K562 (cell line): ENCODE measurements around the gene SLC1A7. TPM values are rescaled to one million over a fixed set of nuclear protein-coding genes. Genes with fewer than 3 reads are reported as not detected.
A peak's percentile ranks its signal among the peaks of the same experiment; 100 is the strongest.

Source experiments
- ATAC-seq: fragments of 200-7000 bp; cut with Tn5 transposase; 3 replicates; pipeline ENCODE4 v1.9.1; 2020; ENCODE audit warnings: moderate library complexity
- BruUV-seq: library from RNA; stranded (reverse); fragments of 400-500 nt; replicated peaks from 2 replicates; lab custom pipeline; 2021; lab: Mats Ljungman, UMichigan
- CTCF ChIA-PET: fragments of 300-600 bp; formaldehyde crosslinking; extraction: SDS; loops from one replicate; lab custom pipeline; 2021; ENCODE audit warnings: low intra/inter-chr PET ratio; lab: Yijun Ruan, JAX
- POLR2A ChIA-PET: fragments of 300-600, 350-650 bp; sonication (Branson Sonifier 250); formaldehyde crosslinking; extraction: SDS; loops from one replicate; lab custom pipeline; 2021; ENCODE audit warnings: antibody characterized with exemption, inconsistent platforms; lab: Yijun Ruan, JAX
- DNase-seq, 4 experiments: peaks; one replicate each; pipeline versions ENCODE4 v3.0.0 to v3.0.0-alpha.2; 2011 to 2018; ENCODE audit warnings: low spot score in 3 of 4, mixed read lengths in 3 of 4; ENCODE audit errors: extremely low read depth in 1 of 4
- FAIRE-seq: peaks from 2 replicates; lab custom pipeline; 2011; peaks lifted over from hg19 to GRCh38; lab: Jason Lieb, UNC
- H2AFZ ChIP-seq: 2 replicates; pipeline ENCODE4 v1.6.0; 2011; ENCODE audit warnings: low read depth, low read length, control low read depth, inconsistent platforms
- H3K27ac ChIP-seq: fragments of 200-600 bp; 3 replicates; pipeline ENCODE4 v1.8.0; 2011; ENCODE audit warnings: low read depth, mild to moderate bottlenecking, control low read depth, inconsistent platforms, low read length, moderate library complexity, mixed read lengths; ENCODE audit errors: extremely low read depth
- H3K27me3 ChIP-seq, 2 experiments: fragments of 300-600 bp in 1 of 2; 2 replicates in 1 of 2; 3 replicates in 1 of 2; pipeline versions ENCODE4 v1.6.0 to v1.8.0; 2011; ENCODE audit warnings: inconsistent platforms in 2 of 2, low read length in 2 of 2, mild to moderate bottlenecking in 1 of 2, mixed read lengths in 1 of 2, moderate library complexity in 1 of 2; ENCODE audit not compliant: control insufficient read depth in 2 of 2, insufficient read depth in 2 of 2
- H3K36me3 ChIP-seq: fragments of 300-600 bp; 3 replicates; pipeline ENCODE4 v1.8.0; 2011; ENCODE audit warnings: mild to moderate bottlenecking, low read length, inconsistent platforms; ENCODE audit not compliant: control insufficient read depth, insufficient read depth
- H3K4me1 ChIP-seq, 2 experiments: fragments of 200-600 bp in 1 of 2; replicated peaks in 1 of 2; 2 replicates in 1 of 2; 3 replicates in 1 of 2; pipeline versions ENCODE4 v1.5.1 to v1.8.0; 2011; ENCODE audit warnings: inconsistent platforms in 2 of 2, low read length in 2 of 2, mild to moderate bottlenecking in 1 of 2, mixed read lengths in 1 of 2, moderate library complexity in 1 of 2; ENCODE audit not compliant: control insufficient read depth in 2 of 2, insufficient read depth in 2 of 2
- H3K4me2 ChIP-seq: 2 replicates; pipeline ENCODE4 v1.6.1; 2011; ENCODE audit warnings: low read length, control low read depth, inconsistent platforms, mixed read lengths; ENCODE audit not compliant: insufficient read depth
- H3K4me3 ChIP-seq: fragments of 200-600 bp; sonication (generic), shearing (Covaris generic); 2 replicates; pipeline ENCODE4 v1.5.1; 2016; ENCODE audit warnings: control low read depth, inconsistent platforms
- H3K79me2 ChIP-seq: fragments of 200-600 bp; 3 replicates; pipeline ENCODE4 v1.8.0; 2011; ENCODE audit warnings: low read length, inconsistent platforms; ENCODE audit not compliant: control insufficient read depth, insufficient read depth
- H3K9ac ChIP-seq, 2 experiments: 2 replicates each; pipeline versions ENCODE4 v1.6.0 to v1.6.1; 2011; ENCODE audit warnings: low read depth in 2 of 2, low read length in 2 of 2, control low read depth in 1 of 2, inconsistent platforms in 1 of 2, mild to moderate bottlenecking in 1 of 2, mixed read lengths in 1 of 2; ENCODE audit not compliant: insufficient read depth in 1 of 2
- H3K9me1 ChIP-seq: one replicate; pipeline ENCODE4 v1.6.0; 2011; ENCODE audit warnings: inconsistent platforms, mild to moderate bottlenecking, low read length, moderate library complexity; ENCODE audit not compliant: control insufficient read depth, insufficient read depth
- H3K9me3 ChIP-seq: replicated peaks from 2 replicates; pipeline ENCODE4 v1.5.1; 2011; ENCODE audit warnings: low read depth, low read length, inconsistent platforms; ENCODE audit not compliant: control insufficient read depth, insufficient read depth
- H4K20me1 ChIP-seq: replicated peaks from 2 replicates; pipeline ENCODE4 v1.6.1; 2011; ENCODE audit warnings: low read length, inconsistent platforms, mixed read lengths; ENCODE audit not compliant: control insufficient read depth, insufficient read depth
- BRCA1 ChIP-seq, 2 experiments: fragments of 450-650 bp in 1 of 2; sonication (generic) in 1 of 2; formaldehyde crosslinking in 1 of 2; IDR thresholded peaks; 2 replicates each; pipeline versions ENCODE4 v1.5.0 to v1.6.1; 2017 to 2020; ENCODE audit warnings: mild to moderate bottlenecking in 1 of 2, missing genetic modification reagents in 1 of 2
- FOXJ2 ChIP-seq: fragments of 200-800 bp; sonication (Bioruptor generic); IDR thresholded peaks from 2 replicates; pipeline ENCODE4 v1.6.1; 2016; ENCODE audit warnings: missing genetic modification characterization, missing compliant biosample characterization
- FUS ChIP-seq: fragments of 200-400 bp; formaldehyde crosslinking; optimal IDR thresholded peaks from 2 replicates; pipeline ENCODE3; 2017; ENCODE audit warnings: low read depth, low read length
- HEY1 ChIP-seq: fragments of 250-450 bp; sonication (Bioruptor Pico); IDR thresholded peaks from 2 replicates; pipeline ENCODE4 v1.5.0; 2020; ENCODE audit warnings: mild to moderate bottlenecking, moderate library complexity, borderline replicate concordance
- HNRNPLL ChIP-seq: fragments of 200-400 bp; formaldehyde crosslinking; IDR thresholded peaks from 2 replicates; pipeline ENCODE4 v1.6.1; 2017; ENCODE audit warnings: low read length, low read depth, mild to moderate bottlenecking; ENCODE audit not compliant: poor library complexity, severe bottlenecking
- KLF6 ChIP-seq: fragments of 250-450 bp; sonication (Bioruptor Pico); IDR thresholded peaks from 2 replicates; pipeline ENCODE4 v1.4.0; 2020; ENCODE audit warnings: mild to moderate bottlenecking, moderate library complexity, borderline replicate concordance
- MED1 ChIP-seq: sonication (generic); formaldehyde crosslinking; IDR thresholded peaks from 2 replicates; pipeline ENCODE4 v1.8.1; 2023; ENCODE audit warnings: missing genetic modification reagents, borderline replicate concordance
- MEF2D ChIP-seq: conservative IDR thresholded peaks from 2 replicates; pipeline ENCODE4 v1.6.1; 2016; ENCODE audit warnings: low read depth, missing genetic modification characterization, missing compliant biosample characterization
- OTX1 ChIP-seq: fragments of 450-650 bp; formaldehyde crosslinking; IDR thresholded peaks from 2 replicates; pipeline ENCODE4 v1.4.0; 2022; ENCODE audit warnings: mild to moderate bottlenecking
- PHTF2 ChIP-seq: fragments of 250-450 bp; sonication (Bioruptor Pico); IDR thresholded peaks from 2 replicates; pipeline ENCODE4 v1.5.0; 2021; ENCODE audit warnings: mild to moderate bottlenecking
- SIN3A ChIP-seq, 2 experiments: fragments of 150-350 bp in 1 of 2; IDR thresholded peaks; 2 replicates each; pipeline ENCODE4 v1.6.1; 2011 to 2016; ENCODE audit warnings: borderline replicate concordance in 2 of 2, low read depth in 2 of 2, low read length in 2 of 2, mild to moderate bottlenecking in 2 of 2, moderate library complexity in 2 of 2; ENCODE audit not compliant: control insufficient read depth in 1 of 2
- TAL1 ChIP-seq: fragments of 450-650 bp; IDR thresholded peaks from 2 replicates; pipeline ENCODE4 v1.6.1; 2016; ENCODE audit warnings: mild to moderate bottlenecking
- ZKSCAN1 ChIP-seq: fragments of 150-350 bp; IDR thresholded peaks from 2 replicates; pipeline ENCODE4 v1.6.1; 2016; ENCODE audit warnings: low read depth, low read length
- ZNF133 ChIP-seq: fragments of 250-450 bp; sonication (Bioruptor Pico); IDR thresholded peaks from 2 replicates; pipeline ENCODE4 v1.4.0; 2020; ENCODE audit warnings: mild to moderate bottlenecking
- ZNF23 ChIP-seq: fragments of 250-450 bp; sonication (Bioruptor Pico); IDR thresholded peaks from 2 replicates; pipeline ENCODE4 v1.4.0; 2020; ENCODE audit warnings: mild to moderate bottlenecking
- ZNF408 ChIP-seq: fragments of 250-450 bp; sonication (Bioruptor Pico); IDR thresholded peaks from 2 replicates; pipeline ENCODE4 v1.4.0; 2020; ENCODE audit warnings: low read depth, mild to moderate bottlenecking, moderate library complexity
- ZNF41 ChIP-seq: fragments of 250-450 bp; sonication (Bioruptor Pico); conservative IDR thresholded peaks from 2 replicates; pipeline ENCODE4 v1.4.0; 2020; ENCODE audit warnings: mild to moderate bottlenecking
- WGBS: fragments of 100-300 bp; shearing (Covaris generic); methylation state at CpG from one replicate; pipeline ENCODE4 v1.1.6; 2016; ENCODE audit warnings: low coverage, mixed read lengths; ENCODE audit not compliant: insufficient coverage; ENCODE audit errors: missing lambda C conversion rate; 5-methylcytosine and 5-hydroxymethylcytosine counted together
- in situ Hi-C: fragments of 300-500 bp; cut with MboI; formaldehyde crosslinking; loops from 4 replicates; pipeline ENCODE4 v1.15.0; 2018; ENCODE audit warnings: inconsistent platforms, mixed read lengths
- intact Hi-C: fragments of 100-400 bp; cut with micrococcal nuclease; formaldehyde crosslinking; loops from 2 replicates; pipeline ENCODE4 v1.14.2; 2022
- polyA plus RNA-seq, 8 experiments: library from polyadenylated mRNA; depleted of rRNA in 4 of 8; stranded (reverse) in 5 of 8; unstranded in 3 of 8; fragments of >200 nt; fragmentation: Nextera tagmentation in 2 of 8; fragmentation: Illumina TruSeq in 1 of 8; extraction: Ambion mirVana in 2 of 8; extraction: Trizol in 1 of 8; gene quantifications; 2 replicates each; pipeline versions ENCODE4 v1.2.1 to v1.2.3, GENCODE V29; 2011 to 2014; ENCODE audit warnings: inconsistent platforms in 1 of 8, missing spikeins in 1 of 8
- total RNA-seq, 7 experiments: library from RNA; depleted of rRNA in 6 of 7; stranded (reverse); fragments of >200 nt in 6 of 7; fragmentation: Illumina TruSeq in 2 of 7; extraction: Trizol in 2 of 7; gene quantifications; 2 replicates each; pipeline versions ENCODE4 v1.2.1 to v1.2.3, GENCODE V29; 2011 to 2021; ENCODE audit warnings: low replicate concordance in 1 of 7
- TF ChIP-seq, protein P1 (sequence below), 2 experiments: fragments of 450-650 bp; conservative IDR thresholded peaks; 2 replicates each; pipeline ENCODE4 v1.6.1; 2017; ENCODE audit warnings: mild to moderate bottlenecking in 2 of 2, moderate library complexity in 2 of 2
- TF ChIP-seq, protein P2 (sequence below): fragments of 250-450 bp; sonication (Bioruptor Pico); IDR thresholded peaks from 2 replicates; pipeline ENCODE4 v1.4.0; 2020; ENCODE audit warnings: mild to moderate bottlenecking, moderate library complexity

SLC1A7 gene
- total and polyA plus RNA-seq, 9 of the 15 experiments (the other 6 are each of a cell fraction or from before 2014, with no cell fraction given) = 0.07 TPM; not detected in 8

DNA sequence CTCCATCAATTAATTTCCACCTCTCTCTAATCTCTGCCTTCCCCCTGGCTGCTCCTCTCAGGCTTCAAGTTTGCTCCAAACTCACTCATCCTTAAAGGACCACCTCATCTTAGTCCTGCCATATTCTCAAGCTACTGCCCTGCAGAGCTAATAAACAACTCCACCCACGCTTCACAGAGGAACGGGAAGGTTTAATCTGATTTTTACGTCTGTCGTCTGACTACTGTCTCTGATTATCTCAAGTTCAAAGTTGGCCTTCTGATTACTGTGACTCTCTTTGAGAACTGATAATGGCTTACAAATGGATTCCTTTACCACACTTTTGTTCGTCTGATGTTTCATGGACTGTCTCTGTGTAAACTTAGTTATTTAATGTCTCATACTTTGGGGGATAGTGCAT is 46.6 kb upstream of the SLC1A7 start:
- H4K20me1 ChIP-seq = no peaks in the 10 kb centered on the region
- POLR2A ChIA-PET = interaction anchor here (0.6 kb wide), 1 partner anchor 1415 kb away, joined by 3 read pairs; no protein-coding TSS in a partner anchor
- FAIRE-seq = no peak
- 1% methylated on average over 5 of the region's 5 CpGs for WGBS
- peaks cover 0 to 33% of the 10 kb centered on the region in 2 experiments; a peak in 4 of 5 replicates for H3K4me1 ChIP-seq
- no peaks in the 10 kb centered on the region for H3K27me3 ChIP-seq
- no peaks in the 10 kb centered on the region for H3K9me1 ChIP-seq
- no peaks in the 10 kb centered on the region for H3K9me3 ChIP-seq
- H3K79me2 ChIP-seq = no peaks in the 10 kb centered on the region
- CTCF ChIA-PET = interaction anchor here (0.6 kb wide), 1 partner anchor 324 kb away, joined by 6 read pairs; no protein-coding TSS in a partner anchor
- no peaks in the 10 kb centered on the region for H3K36me3 ChIP-seq
- 0 out of 3 replicates have a peak, but pooled peaks have one; percentile 8 for ATAC-seq
- H3K4me3 ChIP-seq = no peak overlapping the region
- DNase-seq = peak in 1 of 4 experiments; percentile 47
- H3K9ac ChIP-seq = no peak overlapping the region; a peak in 1 of 4 replicates
- intact Hi-C loops = no loop called here
- BruUV-seq = no TSS peak
- in situ Hi-C loops = loop anchor here (10.0 to 25.0 kb wide), 2 partner anchors 277 to 484 kb away; partner anchors contain the start of gene ECHDC2
- peak overlapping the region; percentile 18; the same call in 1 of the 2 replicates for H2AFZ ChIP-seq
- H3K4me2 ChIP-seq = no peak overlapping the region
- H3K27ac ChIP-seq = no peak overlapping the region
- TF ChIP-seq BRCA1 (IDR thresholded peaks at IDR 0.05) (no peak), BRCA1 (CRISPR knock-in tag; IDR thresholded peaks at IDR 0.05) (no peak), FOXJ2 (tag) (no peak), ZNF133 (CRISPR knock-in tag) (no peak), ZKSCAN1 (no peak), ZNF408 (CRISPR knock-in tag) (no peak), MEF2D (tag) (no peak), PHTF2 (CRISPR knock-in tag) (no peak), OTX1 (CRISPR knock-in tag) (peak; percentile 21; the same call in 1 of the 2 replicates), ZNF41 (CRISPR knock-in tag) (no peak), MED1 (CRISPR knock-in tag) (no peak), FUS (no peak), ZNF23 (CRISPR knock-in tag) (no peak), HEY1 (CRISPR knock-in tag) (no peak), HNRNPLL (no peak), SIN3A (IDR thresholded peaks at IDR 0.05; ENCODE audit: borderline replicate concordance in 2 of 2, control insufficient read depth in 1 of 2, low read depth in 2 of 2, low read length in 2 of 2) (no peak), KLF6 (CRISPR knock-in tag) (no peak), TAL1 (peak; percentile 47)
- TF ChIP-seq, protein P1, sequence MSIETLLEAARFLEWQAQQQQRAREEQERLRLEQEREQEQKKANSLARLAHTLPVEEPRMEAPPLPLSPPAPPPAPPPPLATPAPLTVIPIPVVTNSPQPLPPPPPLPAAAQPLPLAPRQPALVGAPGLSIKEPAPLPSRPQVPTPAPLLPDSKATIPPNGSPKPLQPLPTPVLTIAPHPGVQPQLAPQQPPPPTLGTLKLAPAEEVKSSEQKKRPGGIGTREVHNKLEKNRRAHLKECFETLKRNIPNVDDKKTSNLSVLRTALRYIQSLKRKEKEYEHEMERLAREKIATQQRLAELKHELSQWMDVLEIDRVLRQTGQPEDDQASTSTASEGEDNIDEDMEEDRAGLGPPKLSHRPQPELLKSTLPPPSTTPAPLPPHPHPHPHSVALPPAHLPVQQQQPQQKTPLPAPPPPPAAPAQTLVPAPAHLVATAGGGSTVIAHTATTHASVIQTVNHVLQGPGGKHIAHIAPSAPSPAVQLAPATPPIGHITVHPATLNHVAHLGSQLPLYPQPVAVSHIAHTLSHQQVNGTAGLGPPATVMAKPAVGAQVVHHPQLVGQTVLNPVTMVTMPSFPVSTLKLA (conservative IDR thresholded peaks at IDR 0.05) = no peak
- TF ChIP-seq, protein P2, sequence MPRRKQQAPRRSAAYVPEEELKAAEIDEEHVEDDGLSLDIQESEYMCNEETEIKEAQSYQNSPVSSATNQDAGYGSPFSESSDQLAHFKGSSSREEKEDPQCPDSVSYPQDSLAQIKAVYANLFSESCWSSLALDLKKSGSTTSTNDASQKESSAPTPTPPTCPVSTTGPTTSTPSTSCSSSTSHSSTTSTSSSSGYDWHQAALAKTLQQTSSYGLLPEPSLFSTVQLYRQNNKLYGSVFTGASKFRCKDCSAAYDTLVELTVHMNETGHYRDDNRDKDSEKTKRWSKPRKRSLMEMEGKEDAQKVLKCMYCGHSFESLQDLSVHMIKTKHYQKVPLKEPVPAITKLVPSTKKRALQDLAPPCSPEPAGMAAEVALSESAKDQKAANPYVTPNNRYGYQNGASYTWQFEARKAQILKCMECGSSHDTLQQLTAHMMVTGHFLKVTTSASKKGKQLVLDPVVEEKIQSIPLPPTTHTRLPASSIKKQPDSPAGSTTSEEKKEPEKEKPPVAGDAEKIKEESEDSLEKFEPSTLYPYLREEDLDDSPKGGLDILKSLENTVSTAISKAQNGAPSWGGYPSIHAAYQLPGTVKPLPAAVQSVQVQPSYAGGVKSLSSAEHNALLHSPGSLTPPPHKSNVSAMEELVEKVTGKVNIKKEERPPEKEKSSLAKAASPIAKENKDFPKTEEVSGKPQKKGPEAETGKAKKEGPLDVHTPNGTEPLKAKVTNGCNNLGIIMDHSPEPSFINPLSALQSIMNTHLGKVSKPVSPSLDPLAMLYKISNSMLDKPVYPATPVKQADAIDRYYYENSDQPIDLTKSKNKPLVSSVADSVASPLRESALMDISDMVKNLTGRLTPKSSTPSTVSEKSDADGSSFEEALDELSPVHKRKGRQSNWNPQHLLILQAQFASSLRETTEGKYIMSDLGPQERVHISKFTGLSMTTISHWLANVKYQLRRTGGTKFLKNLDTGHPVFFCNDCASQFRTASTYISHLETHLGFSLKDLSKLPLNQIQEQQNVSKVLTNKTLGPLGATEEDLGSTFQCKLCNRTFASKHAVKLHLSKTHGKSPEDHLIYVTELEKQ (CRISPR knock-in tag) = no peak
